HG03520 (cell line): Measurements from ENCODE around the gene PARVG.

ENCODE experiments used
- ATAC-seq: cut with Tn5 transposase; IDR thresholded peaks from one replicate; pipeline ENCODE4 v1.9.1; 2021; ENCODE audit warnings: mild to moderate bottlenecking, moderate library complexity; ENCODE audit not compliant: unreplicated experiment

Gene PARVG, protein sequence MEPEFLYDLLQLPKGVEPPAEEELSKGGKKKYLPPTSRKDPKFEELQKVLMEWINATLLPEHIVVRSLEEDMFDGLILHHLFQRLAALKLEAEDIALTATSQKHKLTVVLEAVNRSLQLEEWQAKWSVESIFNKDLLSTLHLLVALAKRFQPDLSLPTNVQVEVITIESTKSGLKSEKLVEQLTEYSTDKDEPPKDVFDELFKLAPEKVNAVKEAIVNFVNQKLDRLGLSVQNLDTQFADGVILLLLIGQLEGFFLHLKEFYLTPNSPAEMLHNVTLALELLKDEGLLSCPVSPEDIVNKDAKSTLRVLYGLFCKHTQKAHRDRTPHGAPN

DNA sequence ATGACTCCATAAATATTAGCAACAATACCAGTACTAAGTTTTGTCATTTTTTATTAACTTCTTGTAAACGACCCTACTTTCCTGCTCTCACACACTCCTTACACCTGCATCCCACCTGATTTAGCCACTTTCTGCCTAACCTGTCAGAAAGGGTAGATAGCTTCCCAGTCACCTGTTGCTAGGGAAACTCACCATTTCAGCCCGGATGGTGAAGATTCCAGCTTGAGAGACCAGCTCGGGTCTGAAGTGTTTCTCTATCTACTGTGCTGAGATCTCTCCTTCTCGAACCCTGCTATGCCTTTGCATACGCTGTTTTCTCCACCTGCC is at the start of gene PARVG:
Gene PARVG, plus strand, starts transcription at position 220 of the 327 bp plus-strand sequence. CDS start 2,405 bp downstream, outside the sequence.
- ATAC-seq, result peak; percentile 61

DNA sequence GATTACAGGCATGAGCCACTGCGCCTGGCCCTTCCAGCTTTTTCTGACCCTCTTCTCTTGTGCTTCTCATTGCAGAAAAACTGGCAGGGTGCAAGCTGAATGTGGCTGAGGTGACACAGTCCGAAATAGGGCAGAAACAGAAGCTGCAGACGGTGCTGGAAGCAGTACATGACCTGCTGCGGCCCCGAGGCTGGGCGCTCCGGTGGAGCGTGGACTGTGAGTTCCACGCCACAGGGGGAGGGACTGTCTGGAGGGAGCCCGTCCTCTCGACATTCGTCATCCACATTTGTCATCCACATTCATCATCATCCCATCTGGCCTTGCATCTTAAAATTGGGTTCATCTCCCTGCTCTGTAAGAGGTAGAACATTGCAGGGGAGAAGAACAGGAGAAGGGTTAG is 49.3 kb upstream of the PARVG start:
- ATAC-seq, result no peak

DNA sequence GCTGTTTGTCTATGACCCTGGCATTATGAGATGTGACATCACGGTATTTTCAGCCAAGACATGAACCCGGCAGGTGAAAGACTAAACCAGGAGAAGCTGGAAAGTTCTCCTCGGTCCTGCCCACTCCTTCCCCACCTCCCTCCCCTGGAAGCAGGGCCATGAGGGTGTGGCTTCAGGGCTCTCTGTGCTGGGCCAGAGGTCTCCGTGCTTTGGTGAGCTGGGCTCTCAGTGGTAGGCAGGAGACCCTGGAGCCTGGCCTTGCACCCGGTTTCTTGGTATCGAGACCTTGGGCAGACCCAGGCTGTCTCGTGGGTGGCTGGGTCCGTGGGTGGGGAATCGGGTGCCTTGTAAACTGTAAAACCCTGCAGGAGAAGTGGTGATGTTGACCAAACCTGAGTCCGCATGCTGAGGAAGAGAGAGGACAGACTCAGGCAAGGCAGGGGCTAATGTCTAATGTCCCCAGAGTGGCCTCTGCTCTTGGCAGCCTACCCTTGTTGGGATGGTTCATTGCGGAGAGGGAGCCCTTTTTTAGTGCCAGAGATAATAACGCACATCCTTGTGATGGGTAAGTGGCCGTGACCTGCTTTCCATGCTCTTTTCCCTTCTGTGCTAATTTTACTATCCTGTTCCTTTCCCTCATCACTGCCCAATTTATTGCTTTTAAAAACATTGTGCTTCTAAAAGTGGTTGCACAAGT is 48.6 kb upstream of the PARVG start:
- ATAC-seq, result no peak

DNA sequence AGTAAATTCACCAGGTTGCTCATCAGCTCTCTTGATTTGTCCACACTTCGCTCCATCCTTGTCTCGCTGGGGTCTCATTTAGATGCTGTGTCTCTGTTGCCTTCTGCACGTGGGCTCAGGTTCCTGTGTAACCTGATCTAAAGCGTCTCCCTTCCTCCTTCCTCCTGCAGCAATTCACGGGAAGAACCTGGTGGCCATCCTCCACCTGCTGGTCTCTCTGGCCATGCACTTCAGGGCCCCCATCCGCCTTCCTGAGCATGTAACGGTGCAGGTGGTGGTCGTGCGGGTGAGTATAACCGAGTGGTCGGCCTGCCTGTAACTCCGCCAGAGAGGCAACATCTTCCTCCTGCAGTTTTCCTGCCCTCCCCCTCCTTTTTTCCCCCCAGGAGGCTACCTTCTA is 48.0 kb upstream of the PARVG start:
- no peak for ATAC-seq

DNA sequence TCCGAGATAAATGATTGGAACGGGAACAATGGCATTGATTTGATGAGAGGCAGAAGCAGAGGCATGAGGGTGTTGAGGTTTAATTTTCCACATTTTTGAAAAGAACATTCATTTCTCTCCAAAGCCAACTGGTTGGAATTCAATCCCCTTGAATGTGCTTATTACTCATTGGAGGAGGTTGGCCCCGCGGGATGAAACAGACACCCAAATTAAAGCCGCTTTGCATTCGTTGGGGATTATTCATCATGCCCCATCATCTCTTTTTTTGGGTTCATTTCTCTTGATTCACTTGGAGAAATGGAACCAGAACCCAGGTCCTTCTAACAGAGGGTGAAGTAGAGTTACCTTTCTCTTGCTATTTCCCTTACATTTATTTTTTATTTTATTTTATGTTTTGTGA is 47.6 kb upstream of the PARVG start:
- no peak for ATAC-seq

DNA sequence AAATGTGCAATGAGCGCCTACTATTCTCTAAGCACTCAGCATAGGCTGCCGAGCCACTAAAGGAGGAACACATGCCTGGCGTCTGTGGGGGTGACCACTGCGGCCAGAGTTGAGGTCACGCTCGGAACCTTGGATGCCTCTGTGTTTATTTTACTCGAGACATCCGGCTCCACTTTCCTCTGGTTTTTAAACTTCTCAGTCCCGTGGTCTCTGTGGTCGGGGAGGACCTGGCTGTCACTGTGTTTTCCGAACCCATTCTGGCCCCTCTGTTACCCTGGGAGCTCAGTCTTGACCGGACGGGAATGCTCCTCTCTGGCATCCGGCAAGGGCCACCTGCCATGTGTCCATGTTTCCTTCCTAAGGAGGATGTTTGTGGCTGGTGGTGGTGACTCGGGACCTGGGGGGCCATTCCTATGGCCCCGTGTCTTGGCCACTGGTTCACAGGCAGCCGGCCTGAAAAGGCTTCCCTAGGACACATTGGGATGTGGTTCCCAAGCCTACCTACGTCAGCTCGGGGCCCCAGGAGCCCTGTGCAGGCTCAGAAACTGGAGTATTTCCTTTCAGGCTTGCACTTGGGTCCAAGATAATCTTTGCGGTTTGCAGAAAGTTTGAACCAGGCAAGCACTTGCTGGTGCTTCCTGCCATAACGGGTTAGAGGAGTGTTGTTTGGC is 46.7 kb upstream of the PARVG start:
- no peak for ATAC-seq

DNA sequence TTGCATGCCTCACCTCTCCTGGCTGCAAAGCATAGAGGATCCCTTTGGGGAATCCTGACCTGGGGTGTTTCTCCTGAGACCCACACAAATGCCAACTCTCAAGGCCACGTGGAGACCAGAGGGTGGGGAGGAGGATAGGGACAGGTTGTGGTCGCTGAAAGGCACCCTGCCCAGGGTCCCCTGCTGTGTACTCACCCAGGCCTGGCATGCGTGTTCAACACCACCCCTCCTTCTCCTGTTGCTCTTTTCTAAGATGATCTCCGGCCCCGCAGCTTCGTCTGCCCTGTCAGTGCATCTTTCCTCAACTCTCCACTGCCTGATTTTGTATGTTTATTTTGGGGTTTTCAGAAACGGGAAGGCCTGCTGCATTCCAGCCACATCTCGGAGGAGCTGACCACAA is 44.6 kb upstream of the PARVG start:
- no peak for ATAC-seq

DNA sequence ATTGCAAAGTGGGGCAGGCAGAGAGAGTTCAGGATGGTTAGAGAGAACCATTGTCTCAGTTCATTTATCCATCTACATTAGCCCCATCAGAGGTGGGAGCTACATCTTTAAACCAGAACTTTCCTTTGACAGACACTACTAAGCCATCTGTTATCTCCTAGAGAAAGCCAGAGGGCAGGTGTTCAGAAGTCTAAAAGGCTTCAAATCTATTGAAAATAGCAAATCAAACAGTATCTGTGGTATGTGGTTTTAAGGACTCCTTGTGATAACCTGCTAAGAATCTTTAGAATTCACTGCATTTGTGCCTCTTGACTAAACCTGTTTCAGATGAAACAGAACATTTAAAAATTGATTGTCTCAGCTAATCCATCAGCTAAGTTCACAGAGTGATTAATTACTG is 43.9 kb upstream of the PARVG start:
- ATAC-seq, result no peak

DNA sequence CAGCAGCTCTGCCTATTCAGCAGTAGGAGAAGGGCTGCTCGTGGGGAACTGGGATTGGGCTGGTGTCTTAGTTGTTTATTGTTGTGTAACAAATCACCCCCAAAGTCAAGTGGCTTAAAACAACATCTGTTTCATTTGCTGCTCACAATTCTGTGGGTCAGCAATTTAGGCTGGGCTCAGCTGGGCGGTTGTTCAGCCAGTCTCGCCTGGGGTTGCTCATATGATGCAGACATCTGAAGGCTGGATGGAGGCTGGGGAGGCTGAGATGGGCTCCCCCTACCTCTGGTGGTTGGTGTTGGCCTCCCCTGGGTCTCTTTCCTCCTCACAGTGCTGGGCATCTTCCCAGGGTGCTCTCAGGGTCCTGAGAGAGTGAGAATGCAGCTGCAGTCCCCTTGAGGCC is 43.3 kb upstream of the PARVG start:
- no peak for ATAC-seq

DNA sequence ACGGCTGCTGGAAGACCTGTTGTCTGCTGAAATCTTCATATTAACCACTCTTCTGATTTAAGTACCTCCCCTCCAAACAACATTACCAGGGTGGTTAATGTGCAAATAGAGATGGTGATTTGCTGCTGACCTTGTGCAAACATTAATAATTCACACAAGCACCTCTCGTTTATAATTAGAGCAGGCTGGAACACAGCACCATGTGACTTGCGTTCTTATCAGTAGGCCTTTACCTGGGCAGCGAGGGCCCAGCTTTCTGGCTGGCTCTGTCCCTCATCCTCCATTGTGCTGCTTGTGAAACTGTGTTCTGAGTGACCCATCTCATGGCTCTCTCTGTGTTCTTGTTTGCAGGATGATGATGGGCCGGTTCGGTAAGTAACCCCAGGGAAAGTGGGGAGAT is 41.0 kb upstream of the PARVG start:
- no peak for ATAC-seq

DNA sequence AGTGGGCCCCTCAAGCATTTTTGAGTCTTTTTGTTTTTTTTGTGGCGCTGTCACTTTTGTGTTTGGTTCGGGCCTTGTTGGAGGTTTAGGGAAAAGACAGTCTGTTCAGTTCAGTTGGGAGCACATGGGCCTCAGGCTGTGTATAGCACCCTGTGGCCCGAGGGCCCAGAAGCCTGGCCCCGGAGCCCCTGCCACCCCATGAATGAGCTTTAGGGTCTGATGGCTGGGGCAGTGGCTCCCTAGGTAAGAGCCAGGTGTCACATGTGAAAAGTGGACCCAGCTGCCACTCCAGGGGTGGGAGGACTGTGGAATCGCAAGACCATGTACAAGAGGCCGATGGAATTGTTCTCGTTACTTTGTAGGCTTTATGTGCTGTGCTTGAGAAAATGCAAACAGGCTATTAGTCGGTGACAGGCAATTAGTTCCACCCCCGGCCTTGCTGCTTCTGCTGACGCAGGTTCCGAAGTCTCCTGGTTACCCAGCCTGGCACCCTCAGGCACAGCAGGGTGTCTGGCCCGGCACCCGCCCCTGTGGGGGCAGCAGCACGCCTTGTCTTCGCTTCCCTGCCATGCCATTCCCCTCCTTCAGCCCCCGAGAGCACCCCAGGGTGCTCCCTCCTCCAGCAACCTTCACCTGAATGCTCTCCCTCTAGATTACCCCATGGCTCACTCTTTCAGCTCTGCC is 38.2 kb upstream of the PARVG start:
- ATAC-seq, result no peak

DNA sequence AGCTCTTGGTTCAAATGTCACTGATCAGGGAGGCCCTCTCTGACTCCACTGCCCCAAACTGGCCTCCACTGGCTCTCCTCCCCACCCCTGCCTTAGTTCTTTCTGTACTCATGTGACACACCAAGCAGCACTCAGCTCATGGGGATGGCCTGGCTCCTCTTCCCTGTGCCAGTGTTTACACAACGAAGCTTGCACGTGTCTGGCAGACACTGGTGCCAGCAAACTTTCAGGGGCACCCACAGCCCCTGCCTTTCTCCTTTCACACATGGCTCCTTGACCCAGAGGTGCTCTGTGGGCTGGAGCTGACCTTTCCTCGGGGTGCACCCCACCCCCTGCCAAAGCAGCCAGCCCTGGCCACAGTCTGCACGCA is 37.6 kb upstream of the PARVG start:
- ATAC-seq, result no peak

DNA sequence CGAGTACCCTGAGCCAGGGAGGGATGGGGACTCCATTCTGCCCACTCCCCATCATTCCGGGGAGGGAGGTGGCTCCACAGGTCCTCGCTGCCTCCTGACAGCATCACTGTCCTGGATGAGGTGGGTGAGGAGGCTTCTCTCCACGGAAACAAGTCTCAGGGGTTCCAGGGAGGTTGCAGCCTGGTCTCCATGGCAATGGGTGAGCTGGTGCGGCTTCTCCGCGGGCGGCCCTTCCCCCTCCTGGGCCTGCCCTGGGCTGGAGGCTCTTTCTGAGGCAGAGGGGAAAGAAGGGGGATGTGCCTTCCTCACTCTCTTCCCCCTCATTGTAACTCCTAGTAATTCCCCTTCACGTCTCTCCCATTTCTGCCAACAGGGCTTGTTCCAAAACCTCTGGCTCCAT is 37.1 kb upstream of the PARVG start:
- ATAC-seq, result no peak

DNA sequence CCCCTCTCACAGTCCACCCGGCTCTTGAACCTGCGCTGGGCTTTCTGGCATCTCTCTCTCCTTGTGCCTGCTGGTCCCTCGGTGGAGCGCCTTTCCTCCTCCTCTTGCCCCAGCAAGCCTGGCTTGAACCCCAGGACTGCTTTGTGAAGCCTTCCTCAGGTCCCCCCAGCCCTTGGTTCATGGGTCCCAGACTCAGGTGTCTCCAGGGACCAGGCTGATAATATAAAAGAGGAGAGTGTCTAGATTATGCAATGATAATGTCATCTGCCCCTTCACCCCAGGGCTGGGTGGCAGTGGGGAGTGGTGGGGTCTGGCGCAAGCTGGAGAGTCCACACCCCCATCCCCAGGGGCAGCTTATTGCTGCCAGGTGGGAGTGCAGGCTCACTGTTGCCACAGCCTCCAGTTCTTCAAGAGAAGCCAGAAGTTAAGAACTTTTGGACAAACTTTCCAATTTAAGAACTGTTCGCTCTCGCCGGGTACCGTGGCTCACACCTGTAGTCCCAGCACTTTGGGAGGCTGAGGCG is 36.6 kb upstream of the PARVG start:
- no peak for ATAC-seq

DNA sequence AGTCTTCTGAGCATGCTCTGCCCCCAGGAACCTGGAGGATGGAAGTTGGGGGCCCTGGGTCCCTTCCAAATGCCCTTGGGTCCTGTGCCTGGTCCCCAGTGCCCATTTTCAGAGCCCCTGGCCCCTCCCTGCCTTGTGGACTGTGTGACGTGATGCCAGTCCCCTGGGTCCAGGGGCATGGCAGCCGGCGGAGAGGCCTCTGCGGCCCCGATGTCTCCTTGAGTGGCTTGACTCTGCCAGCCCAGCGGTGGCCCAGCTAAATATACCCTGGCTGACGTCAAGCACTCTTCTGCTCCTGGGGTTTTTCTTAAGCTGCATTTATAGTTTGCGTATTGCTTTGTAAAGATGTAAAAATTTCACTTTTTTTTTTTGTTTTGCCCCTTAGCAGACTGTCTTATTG is 35.2 kb upstream of the PARVG start:
- no peak for ATAC-seq

DNA sequence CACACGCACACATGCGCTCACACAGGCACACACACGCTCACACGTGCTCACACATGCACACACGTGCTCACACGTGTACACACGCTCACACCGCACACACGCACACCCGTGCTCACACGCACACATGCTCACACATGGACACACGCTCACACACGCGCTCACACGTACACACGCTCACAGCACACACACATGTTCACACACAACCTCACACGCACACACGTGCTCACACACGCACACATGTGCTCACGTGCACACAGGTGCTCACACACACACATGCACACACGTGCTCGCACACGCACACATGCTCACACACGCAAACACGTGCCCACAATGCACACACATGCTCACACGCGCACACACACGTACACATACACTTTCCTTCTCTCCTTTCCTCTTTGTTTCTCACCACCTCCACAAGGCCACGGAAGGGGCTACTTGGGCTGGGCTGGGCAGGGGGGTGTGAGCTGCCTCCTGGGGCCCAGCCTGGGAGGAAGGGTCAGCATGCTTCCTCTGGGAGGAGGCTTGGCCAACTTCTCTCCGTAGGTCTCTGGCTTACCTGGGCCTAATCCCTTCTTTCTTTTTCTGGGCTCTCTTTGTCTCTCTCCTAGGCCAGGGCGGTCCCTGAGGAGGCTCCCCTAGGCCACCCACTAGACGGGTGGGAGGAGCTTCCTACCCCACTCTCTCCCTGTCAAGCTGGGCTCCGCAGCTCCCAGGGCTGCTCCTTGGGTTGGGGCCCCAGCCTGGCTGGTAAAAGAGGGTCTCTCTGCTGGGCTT is 34.5 kb upstream of the PARVG start:
- no peak for ATAC-seq

DNA sequence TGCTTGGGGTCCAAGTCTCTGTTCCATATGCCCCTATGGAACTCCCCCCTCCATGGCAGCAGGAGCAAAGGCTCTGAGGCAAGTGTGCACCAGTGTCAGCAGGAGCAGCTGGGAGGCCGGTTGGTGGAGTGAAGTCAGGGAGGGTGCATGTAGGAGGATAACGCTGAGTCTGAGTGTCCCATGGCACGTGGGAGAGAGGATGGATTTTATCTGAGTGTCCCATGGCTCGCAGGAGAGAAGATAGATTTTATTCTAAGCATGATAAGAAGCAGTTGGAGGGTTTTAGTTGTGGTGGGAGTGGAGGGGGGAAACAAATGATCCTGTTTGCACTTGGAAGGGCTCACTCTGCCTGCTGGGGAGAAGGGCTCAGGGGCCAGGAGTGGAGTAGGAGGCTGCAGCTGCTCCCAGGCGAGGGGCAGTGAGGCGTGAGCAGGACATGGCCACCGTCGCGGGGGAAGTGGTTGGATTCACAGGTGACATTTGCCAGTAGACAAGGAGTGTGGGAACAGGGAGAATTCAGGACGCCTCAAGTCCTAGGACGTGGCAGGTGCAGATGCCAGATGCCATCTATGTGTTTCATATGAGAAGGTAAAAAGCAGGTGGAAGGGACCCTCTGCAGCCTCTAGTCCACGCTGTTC is 33.6 kb upstream of the PARVG start:
- no peak for ATAC-seq

DNA sequence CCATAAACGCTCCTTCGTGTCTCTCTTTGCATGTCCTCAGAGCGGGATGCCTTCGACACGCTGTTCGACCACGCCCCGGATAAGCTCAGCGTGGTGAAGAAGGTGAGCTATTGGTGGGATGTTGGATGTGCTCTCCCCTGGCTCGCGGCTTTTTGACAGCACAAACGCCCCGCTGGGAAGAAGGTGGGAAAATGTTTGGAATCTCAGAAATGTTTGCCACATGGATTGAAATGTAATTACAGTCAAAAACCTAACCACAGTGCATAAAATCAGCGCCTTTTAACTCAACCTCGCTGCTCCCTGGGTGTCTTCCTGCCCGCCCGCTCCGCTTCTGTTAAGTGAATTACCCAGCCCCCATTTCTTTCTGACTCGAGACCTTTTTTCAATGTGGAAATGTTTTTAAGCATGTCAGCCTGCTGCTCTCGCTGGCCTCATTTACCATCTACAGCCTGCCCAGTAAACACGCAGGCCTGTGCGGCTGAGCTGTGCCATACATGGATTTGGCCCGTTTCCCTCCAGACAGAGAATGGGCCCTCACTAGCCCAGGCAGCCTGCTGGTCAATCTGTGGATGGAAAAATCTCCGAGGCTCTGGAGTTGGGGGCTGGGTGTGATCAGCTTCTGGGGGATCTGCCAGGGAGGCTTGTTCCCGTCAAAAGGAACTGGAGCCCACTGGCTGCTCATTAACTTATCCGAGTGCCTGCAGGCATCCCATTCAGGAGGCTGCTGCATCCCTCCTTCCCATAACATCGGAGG is 32.7 kb upstream of the PARVG start:
- ATAC-seq, result no peak

DNA sequence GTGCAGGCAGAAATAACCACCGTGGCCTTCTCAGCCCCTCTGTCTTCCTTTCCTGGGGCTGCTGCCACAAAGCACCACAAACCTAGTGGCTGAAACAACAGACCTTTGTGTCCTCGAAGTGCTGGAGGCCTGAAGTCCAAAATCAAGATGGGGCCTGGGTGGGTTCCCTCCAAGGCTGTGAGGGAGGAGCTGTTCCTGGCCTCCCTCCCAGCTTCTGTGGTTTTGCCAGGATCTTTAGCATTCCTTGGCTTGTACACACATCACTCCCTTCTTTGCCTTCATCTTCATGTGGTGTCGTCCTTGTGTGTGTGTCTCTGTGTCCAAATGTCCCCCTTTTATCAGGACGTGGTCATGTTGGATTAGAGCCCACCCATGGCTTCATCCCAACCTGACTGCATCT is 29.0 kb upstream of the PARVG start:
- no peak for ATAC-seq

DNA sequence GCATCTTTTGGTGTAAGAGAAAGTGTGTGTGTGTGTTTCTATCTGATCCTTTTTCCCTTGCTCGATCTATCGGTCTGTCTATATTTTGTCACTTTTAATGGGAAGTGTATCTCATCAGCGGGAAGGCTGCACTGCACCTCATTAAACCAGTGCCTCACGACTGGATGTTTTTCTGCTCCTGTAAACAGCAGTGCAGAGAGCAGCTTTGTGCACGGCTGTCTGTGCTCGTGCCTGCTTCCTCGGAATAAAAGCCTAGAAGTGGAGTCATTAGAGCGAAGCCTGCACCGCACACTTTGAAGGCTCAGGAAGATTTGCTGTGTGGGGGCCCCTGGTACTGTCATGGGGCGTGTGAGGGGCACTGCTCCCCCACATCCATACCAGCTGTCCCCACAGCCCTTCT is 27.0 kb upstream of the PARVG start:
- ATAC-seq, result no peak
